ENCODE measurements around the gene BCL6B.
"Not testable (repeated sequence)": the region's sequence is repeated elsewhere in the genome, so short reads cannot be mapped to it uniquely, and the experiment has no call there.

Gene BCL6B, protein sequence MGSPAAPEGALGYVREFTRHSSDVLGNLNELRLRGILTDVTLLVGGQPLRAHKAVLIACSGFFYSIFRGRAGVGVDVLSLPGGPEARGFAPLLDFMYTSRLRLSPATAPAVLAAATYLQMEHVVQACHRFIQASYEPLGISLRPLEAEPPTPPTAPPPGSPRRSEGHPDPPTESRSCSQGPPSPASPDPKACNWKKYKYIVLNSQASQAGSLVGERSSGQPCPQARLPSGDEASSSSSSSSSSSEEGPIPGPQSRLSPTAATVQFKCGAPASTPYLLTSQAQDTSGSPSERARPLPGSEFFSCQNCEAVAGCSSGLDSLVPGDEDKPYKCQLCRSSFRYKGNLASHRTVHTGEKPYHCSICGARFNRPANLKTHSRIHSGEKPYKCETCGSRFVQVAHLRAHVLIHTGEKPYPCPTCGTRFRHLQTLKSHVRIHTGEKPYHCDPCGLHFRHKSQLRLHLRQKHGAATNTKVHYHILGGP

DNA sequence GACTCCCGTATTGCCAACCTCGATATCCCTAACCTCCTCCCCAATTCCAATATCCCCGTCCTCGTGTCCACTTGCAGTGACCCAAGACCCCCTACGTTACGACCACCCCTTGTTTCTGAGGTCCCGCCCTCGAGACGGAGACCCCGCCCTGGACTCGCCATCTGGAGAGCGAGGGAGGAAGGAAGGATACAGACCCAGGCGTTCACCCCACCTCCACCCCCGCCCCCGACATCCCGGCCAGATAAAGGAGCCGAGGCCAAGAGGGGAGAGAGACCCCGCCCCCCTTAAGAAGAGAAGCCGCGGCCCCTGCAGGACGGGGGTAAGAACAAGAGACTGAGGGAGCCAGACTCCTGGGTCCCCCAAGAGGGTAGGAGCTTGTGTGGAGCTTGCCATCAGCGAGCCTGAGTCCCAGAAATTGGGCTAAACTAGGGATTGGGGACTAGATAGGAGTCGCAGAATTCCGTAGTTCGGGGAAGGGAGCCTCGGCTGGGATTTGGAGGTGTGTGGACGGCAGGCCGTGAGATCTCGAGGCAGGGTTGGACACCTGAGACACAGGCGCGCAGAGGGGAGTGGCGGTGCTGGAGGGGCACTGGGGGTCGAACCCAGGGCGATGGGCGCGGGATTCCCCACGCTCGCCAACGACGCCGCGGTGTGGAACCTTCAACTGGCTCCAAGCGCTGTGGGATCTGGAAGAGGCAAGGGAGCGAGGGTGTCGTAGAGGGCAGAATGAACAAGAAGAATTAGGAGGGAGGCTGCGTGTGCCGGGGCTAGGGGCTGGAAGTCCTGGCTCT lies at the start of gene BCL6B:
BCL6B (plus strand) TSS at position 270 of the 791 bp plus-strand sequence. CDS start 622 bp downstream, outside the sequence.
- peaks cover 11% of the 10 kb centered on the region for H3K4me1 ChIP-seq (ENCODE audit: insufficient read depth, low read length)
- no peak within 1 kb of the TSS for H2AFZ ChIP-seq (ENCODE audit: low read depth, low read length)
- peaks cover 28% of the 10 kb centered on the region for H3K27me3 ChIP-seq (ENCODE audit: insufficient read depth, low read length)
- H3K9me3 ChIP-seq (ENCODE audit: low read length), result peaks cover 9% of the 10 kb centered on the region
- H3K4me3 ChIP-seq (ENCODE audit: low read length), result no peak within 1 kb of the TSS
- H3K36me3 ChIP-seq (ENCODE audit: insufficient read depth, low read length), result no peaks in the 10 kb centered on the region

DNA sequence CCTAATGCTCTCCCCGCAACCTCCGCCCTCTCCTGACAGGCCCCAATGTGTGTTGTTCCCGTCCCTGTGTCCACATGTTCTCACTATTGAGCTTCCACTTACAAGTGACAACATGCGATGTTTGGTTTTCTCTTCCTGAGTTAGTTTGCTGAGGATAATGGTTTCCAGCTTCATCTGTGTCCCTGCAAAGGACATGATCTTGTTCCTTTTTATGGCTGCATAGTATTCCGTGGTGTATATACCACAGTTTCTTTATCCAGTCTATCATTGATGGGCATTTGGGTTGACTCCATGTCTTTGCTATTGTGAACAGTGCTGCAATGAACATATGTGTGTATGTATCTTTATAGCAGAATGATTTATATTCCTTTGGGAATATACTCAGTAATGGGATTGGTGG lies 43.4 kb upstream of the BCL6B start:
- H3K27me3 ChIP-seq (ENCODE audit: insufficient read depth, low read length); H3K4me1 ChIP-seq (ENCODE audit: insufficient read depth, low read length); H3K36me3 ChIP-seq (ENCODE audit: insufficient read depth, low read length); H2AFZ ChIP-seq (ENCODE audit: low read depth, low read length); H3K4me3 ChIP-seq (ENCODE audit: low read length); H3K9me3 ChIP-seq (ENCODE audit: low read length): not testable (repeated sequence)

DNA sequence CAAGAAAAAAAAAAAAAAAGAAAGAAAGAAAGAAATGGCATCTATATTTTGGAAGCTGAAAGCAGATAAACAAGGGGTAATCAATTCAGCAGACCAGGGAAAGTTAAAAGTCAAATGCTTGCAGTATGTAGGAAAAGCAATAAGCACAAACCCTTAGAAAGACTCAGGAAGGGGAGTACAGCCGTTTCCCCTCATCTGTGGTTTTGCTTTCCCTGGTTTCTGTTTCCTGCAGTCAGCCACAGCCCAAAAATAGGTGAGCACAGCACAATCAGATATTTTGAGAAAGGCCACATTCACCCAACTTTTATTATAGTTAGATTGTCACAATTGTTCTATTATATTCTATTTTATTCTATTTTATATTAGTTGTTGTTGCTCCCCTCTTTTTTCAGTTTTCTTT lies 41.4 kb upstream of the BCL6B start:
- H3K9me3 ChIP-seq (ENCODE audit: low read length), result no peaks in the 10 kb centered on the region
- no peaks in the 10 kb centered on the region for H3K27me3 ChIP-seq (ENCODE audit: insufficient read depth, low read length)
- no peaks in the 10 kb centered on the region for H3K36me3 ChIP-seq (ENCODE audit: insufficient read depth, low read length)
- H3K4me1 ChIP-seq (ENCODE audit: insufficient read depth, low read length), result peaks cover 4% of the 10 kb centered on the region
- H2AFZ ChIP-seq (ENCODE audit: low read depth, low read length), result no peak overlapping the region
- no peak overlapping the region for H3K4me3 ChIP-seq (ENCODE audit: low read length)

DNA sequence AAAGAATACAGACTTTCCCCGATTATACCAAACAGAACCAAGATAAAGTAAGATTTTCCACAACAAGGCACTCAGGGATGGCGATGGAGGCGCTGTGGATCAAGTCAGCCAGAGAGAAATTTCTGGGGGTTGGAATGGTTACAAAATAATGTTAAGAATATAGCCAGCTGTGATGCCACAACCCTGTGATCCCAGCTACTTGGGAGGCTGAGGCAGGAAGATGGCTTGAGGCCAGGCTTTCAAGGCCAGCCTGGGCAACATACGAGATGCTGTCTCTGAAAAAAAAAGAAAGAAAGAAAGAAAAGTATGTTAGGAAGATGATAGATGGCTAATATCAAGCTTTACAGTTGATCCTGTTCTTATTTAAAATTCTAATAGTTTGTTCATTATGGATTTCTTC lies 37.6 kb upstream of the BCL6B start:
- Histone ChIP-seq H3K4me1 (ENCODE audit: insufficient read depth, low read length) (no peaks in the 10 kb centered on the region), H3K4me3 (ENCODE audit: low read length) (no peak overlapping the region), H3K27me3 (ENCODE audit: insufficient read depth, low read length) (no peaks in the 10 kb centered on the region), H2AFZ (ENCODE audit: low read depth, low read length) (no peak overlapping the region), H3K9me3 (ENCODE audit: low read length) (no peaks in the 10 kb centered on the region), H3K36me3 (ENCODE audit: insufficient read depth, low read length) (no peaks in the 10 kb centered on the region)

DNA sequence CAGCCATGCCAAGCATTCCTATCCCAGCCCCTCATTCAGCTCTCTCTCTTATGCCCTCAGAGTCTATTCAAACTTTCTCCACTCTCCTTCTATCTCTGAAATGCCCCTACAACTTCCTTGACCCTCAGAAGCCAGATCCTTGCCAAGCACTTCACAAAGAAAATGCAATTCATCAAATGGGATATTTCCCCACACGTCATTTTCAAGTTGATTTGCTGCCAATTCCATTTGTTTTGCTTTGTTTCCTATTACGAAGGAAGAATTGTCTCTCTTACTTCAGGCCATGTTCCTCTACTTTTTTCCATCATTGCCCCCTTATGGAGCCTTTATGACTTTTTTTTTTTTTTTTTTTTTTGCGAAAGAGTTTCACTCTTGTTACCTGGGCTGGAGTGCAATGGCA lies 36.2 kb upstream of the BCL6B start:
- H3K27me3 ChIP-seq (ENCODE audit: insufficient read depth, low read length), result no peaks in the 10 kb centered on the region
- H3K36me3 ChIP-seq (ENCODE audit: insufficient read depth, low read length), result no peaks in the 10 kb centered on the region
- H2AFZ ChIP-seq (ENCODE audit: low read depth, low read length), result no peak overlapping the region
- H3K9me3 ChIP-seq (ENCODE audit: low read length), result no peaks in the 10 kb centered on the region
- no peaks in the 10 kb centered on the region for H3K4me1 ChIP-seq (ENCODE audit: insufficient read depth, low read length)
- H3K4me3 ChIP-seq (ENCODE audit: low read length), result no peak overlapping the region

DNA sequence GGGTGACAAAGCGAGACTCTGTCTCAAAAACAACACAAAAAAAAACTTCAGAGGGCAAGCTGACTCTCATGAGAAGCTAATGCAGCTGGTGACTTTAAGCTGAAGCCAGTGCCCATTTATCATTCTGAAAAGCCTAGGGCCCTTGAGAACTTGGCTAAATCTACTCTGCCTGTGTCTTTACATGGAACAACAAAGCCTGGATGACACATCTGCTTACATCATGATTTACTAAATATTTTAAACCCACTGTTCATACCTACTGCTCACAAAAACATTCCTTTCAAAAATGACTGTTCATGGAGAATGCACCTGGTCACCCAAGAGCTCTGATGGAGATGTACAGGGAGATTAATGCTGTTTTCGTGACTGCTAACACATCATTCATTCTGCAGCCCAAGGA lies 33.1 kb upstream of the BCL6B start:
- H3K36me3 ChIP-seq (ENCODE audit: insufficient read depth, low read length), result no peaks in the 10 kb centered on the region
- no peak overlapping the region for H3K4me3 ChIP-seq (ENCODE audit: low read length)
- no peaks in the 10 kb centered on the region for H3K9me3 ChIP-seq (ENCODE audit: low read length)
- no peak overlapping the region for H2AFZ ChIP-seq (ENCODE audit: low read depth, low read length)
- H3K4me1 ChIP-seq (ENCODE audit: insufficient read depth, low read length), result no peaks in the 10 kb centered on the region
- no peaks in the 10 kb centered on the region for H3K27me3 ChIP-seq (ENCODE audit: insufficient read depth, low read length)

DNA sequence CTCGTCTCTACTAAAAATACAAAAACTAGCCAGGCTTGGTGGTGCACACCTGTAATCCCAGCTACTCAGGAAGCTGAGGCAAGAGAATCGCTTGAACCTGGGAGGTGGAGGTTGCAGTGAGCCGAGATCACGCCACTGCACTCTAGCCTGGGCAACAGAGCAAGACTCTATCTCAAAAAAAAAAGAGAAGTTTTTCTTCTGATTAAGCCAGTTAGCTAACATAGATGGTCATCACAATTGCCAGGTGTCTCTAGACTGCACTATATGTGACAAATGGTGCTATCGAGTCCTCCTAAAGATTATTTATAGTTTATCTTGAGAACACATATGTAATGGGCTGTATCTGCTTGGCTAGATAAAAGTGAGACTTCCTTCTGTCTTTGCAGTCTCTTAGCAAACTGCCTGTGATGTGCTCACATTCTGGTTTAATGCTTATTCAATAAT lies 29.2 kb upstream of the BCL6B start:
- not testable (repeated sequence) for H3K4me1 ChIP-seq (ENCODE audit: insufficient read depth, low read length); H3K4me3 ChIP-seq (ENCODE audit: low read length); H3K9me3 ChIP-seq (ENCODE audit: low read length); H2AFZ ChIP-seq (ENCODE audit: low read depth, low read length); H3K27me3 ChIP-seq (ENCODE audit: insufficient read depth, low read length)
- H3K36me3 ChIP-seq (ENCODE audit: insufficient read depth, low read length), result peaks cover 17% of the 10 kb centered on the region

DNA sequence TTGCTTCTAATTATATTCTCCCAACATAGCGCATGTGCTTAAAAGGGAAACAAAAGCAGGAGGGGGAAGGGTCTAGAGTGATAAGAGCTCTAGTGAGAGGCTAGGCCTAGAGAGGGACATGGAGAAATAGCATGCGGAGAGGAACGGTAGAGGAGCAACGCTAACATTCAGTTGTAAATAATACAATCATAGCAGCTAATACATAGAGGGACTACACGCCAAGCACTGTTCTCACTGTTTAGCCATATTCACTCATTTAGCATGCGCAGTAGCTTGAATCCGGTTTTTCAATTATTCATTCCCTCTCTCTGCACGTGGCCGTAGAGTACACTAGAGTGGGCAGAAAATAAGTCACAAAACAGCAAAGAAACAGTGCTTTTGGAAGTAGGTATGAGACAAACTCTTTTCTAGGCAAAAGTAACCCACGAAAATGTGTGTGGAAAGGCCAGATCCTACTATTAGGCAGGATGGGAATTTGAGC lies 28.7 kb upstream of the BCL6B start:
- Histone ChIP-seq H3K9me3 (ENCODE audit: low read length) (peaks cover 7% of the 10 kb centered on the region), H2AFZ (ENCODE audit: low read depth, low read length) (no peak overlapping the region), H3K4me1 (ENCODE audit: insufficient read depth, low read length) (no peaks in the 10 kb centered on the region)

DNA sequence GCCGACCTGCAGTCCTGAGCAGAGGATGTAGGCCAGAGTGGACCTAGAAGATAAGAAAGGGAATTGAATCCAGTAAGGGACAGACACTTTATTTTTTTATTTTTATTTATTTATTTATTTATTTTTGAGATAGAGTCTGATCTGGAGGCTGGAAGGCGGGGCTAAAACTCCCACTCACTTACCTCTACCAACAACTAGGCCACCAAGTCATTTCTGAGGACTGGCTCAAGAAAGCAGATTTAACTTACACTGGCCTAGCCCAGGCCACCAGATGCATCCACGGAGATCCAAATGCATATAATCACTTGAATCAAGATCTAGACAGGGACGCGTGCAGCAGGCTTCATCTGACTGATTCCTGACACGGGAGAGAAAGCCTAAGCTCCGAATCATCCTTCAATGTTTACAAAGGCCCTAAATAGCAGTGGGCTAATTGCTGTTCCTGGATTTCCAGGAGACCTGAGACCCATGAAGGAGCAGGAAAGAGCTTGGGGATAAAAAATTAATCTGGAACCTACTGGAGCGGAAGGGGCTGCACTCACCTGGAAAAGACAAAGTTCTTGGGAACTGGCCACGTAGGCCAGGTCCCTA lies 28.1 kb upstream of the BCL6B start:
- Histone ChIP-seq H3K4me1 (ENCODE audit: insufficient read depth, low read length) (no peaks in the 10 kb centered on the region), H2AFZ (ENCODE audit: low read depth, low read length) (no peak overlapping the region), H3K36me3 (ENCODE audit: insufficient read depth, low read length) (peaks cover 29% of the 10 kb centered on the region), H3K9me3 (ENCODE audit: low read length) (peaks cover 7% of the 10 kb centered on the region), H3K4me3 (ENCODE audit: low read length) (no peak overlapping the region), H3K27me3 (ENCODE audit: insufficient read depth, low read length) (no peaks in the 10 kb centered on the region)

More for the DNA sequence above, 28.7 kb upstream of the BCL6B start:
- peaks cover 23% of the 10 kb centered on the region for H3K36me3 ChIP-seq (ENCODE audit: insufficient read depth, low read length)
- no peaks in the 10 kb centered on the region for H3K27me3 ChIP-seq (ENCODE audit: insufficient read depth, low read length)
- H3K4me3 ChIP-seq (ENCODE audit: low read length), result no peak overlapping the region

DNA sequence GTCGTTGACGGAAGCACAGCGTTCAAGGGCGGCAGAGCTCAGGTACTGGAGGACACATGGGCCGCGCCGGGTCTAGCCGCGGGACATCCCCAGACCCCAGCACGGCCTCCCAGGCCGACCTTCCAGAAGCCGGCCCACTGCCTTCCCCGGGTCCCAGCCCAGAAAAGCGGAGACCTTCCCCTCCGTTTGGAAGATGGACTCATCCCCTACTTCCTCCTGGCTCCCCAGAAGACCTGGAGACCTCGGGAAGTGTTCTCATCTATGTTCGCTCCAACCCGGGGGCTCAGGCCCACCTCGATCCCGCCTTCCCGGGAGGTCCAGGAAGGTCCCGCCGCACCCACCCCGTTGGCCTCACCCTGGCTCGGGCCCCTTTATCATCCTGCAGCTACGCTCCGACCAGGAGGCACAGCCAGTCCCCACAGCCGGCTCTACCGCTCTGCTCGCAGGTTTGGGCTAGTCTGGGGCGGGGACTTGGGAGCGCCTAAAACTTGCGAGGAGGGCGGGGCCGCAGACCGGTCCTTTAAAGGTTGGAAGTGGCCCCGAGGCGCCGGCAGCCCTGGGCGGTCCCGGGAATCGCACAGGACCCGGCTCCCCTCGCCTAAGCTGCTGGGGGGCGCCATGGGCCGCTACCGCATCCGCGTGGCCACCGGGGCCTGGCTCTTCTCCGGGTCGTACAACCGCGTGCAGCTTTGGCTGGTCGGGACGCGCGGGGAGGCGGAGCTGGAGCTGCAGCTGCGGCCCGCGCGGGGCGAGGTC lies 27.2 kb upstream of the BCL6B start, which contains the start of gene ALOX12:
ALOX12 (plus strand) TSS at position 550 of the 756 bp plus-strand sequence; CDS start at position 619, 69 bp downstream.
- Histone ChIP-seq H3K4me1 (ENCODE audit: insufficient read depth, low read length) (no peaks in the 10 kb centered on the region), H2AFZ (ENCODE audit: low read depth, low read length) (no peak within 1 kb of the TSS), H3K4me3 (ENCODE audit: low read length) (no peak within 1 kb of the TSS), H3K27me3 (ENCODE audit: insufficient read depth, low read length) (no peaks in the 10 kb centered on the region), H3K9me3 (ENCODE audit: low read length) (peaks cover 7% of the 10 kb centered on the region), H3K36me3 (ENCODE audit: insufficient read depth, low read length) (peaks cover 29% of the 10 kb centered on the region)

DNA sequence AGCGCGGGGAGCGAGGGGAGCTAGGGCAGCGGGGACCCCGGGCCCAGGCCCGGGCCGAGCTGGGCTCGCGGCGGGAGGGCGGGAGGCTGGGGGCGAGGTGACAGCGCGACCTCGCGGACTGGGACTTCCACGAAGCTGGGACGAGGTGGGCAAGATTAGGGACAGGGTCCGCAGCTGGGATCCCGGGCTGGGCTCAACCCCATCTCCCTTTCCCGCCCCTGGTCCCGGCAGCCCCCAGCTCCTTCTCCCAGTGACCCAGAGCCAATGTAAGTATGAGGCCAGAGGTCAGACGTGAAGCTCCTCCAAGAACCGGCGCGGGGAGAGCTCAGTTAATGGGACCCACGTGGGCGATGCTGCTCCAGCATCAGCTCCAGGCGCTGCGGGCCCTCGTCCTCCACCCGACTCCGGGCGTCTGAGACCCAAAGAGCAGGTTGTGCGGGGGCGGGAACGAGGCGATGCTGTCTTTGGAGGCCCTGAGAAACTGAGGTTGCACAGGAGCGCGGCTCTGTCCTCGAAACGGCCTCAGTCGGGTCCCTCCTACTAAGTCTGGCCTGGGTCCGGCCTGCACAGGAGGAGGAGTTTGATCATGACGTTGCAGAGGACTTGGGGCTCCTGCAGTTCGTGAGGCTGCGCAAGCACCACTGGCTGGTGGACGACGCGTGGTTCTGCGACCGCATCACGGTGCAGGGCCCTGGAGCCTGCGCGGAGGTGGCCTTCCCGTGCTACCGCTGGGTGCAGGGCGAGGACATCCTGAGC lies 26.4 kb upstream of the BCL6B start:
- no peak overlapping the region for H3K4me3 ChIP-seq (ENCODE audit: low read length)

DNA sequence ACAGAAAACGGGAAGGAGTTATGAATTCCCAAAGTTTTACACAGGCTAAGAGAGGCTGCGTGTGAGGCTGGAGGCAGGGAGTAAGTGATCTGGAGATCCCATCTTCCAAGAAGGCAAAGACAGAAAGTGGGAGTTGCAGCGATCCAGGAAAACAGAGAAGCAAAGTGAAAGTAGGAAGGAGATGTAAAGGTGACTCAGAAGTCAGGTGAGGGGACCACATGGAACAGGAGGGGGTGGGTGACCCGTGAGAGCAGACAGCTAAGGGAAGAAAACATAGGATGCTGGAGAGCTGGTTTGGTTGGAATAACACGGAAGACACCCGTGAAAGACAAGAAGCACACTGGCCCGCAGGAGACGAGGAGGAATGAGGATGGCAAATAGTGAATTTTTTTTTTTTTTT lies 25.7 kb upstream of the BCL6B start:
- H3K4me1 ChIP-seq (ENCODE audit: insufficient read depth, low read length), result no peaks in the 10 kb centered on the region
- H3K27me3 ChIP-seq (ENCODE audit: insufficient read depth, low read length), result no peaks in the 10 kb centered on the region
- H2AFZ ChIP-seq (ENCODE audit: low read depth, low read length), result no peak overlapping the region
- peaks cover 7% of the 10 kb centered on the region for H3K9me3 ChIP-seq (ENCODE audit: low read length)
- H3K36me3 ChIP-seq (ENCODE audit: insufficient read depth, low read length), result peaks cover 41% of the 10 kb centered on the region
- H3K4me3 ChIP-seq (ENCODE audit: low read length), result no peak overlapping the region

More for the DNA sequence above, 26.4 kb upstream of the BCL6B start:
- H3K27me3 ChIP-seq (ENCODE audit: insufficient read depth, low read length), result no peaks in the 10 kb centered on the region
- H2AFZ ChIP-seq (ENCODE audit: low read depth, low read length), result no peak overlapping the region
- peaks cover 34% of the 10 kb centered on the region for H3K36me3 ChIP-seq (ENCODE audit: insufficient read depth, low read length)
- H3K4me1 ChIP-seq (ENCODE audit: insufficient read depth, low read length), result no peaks in the 10 kb centered on the region
- peaks cover 7% of the 10 kb centered on the region for H3K9me3 ChIP-seq (ENCODE audit: low read length)

All from neuron (in vitro differentiated cells).